Measurements from ENCODE around the gene C1QB. TPM values are rescaled to one million over a fixed set of nuclear protein-coding genes. Genes with fewer than 3 reads are reported as not detected.
A peak's percentile ranks its signal among the peaks of the same experiment; 100 is the strongest.

Gene C1QB
- total and polyA plus RNA-seq, 2 experiments from 2014 or later: not detected

- Histone ChIP-seq H3K9me3 (ENCODE audit: low read depth) (no peaks in the 10 kb centered on the region), H3K27ac (no peak overlapping the region), H3K4me1 (ENCODE audit: low read depth) (peaks cover 10% of the 10 kb centered on the region), H3K4me3 (no peak overlapping the region), H3K27me3 (no peaks in the 10 kb centered on the region), H3K36me3 (no peaks in the 10 kb centered on the region)
- no peak for TF ChIP-seq CTCF (IDR thresholded peaks at IDR 0.05; ENCODE audit: low read depth, low read length)
- no peak for DNase-seq (ENCODE audit: low read depth in 1 of 2, low spot score in 1 of 2)
These were observed 35.4 kb downstream of the C1QB start for GRCh38 chr1:22688466-22688865.

GRCh38 chr1:22689505-22689904 is 36.5 kb downstream of the C1QB start:
- Histone ChIP-seq H3K4me1 (ENCODE audit: low read depth) (peaks cover 10% of the 10 kb centered on the region), H3K36me3 (no peaks in the 10 kb centered on the region), H3K27me3 (no peaks in the 10 kb centered on the region), H3K27ac (no peak overlapping the region), H3K4me3 (no peak overlapping the region), H3K9me3 (ENCODE audit: low read depth) (no peaks in the 10 kb centered on the region)
- TF ChIP-seq CTCF (IDR thresholded peaks at IDR 0.05; ENCODE audit: low read depth, low read length): no peak
- peak in 1 of 2 donors; percentile 46 for DNase-seq (ENCODE audit: low read depth in 1 of 2, low spot score in 1 of 2)

- Histone ChIP-seq H3K4me3 (no peak overlapping the region), H3K9me3 (ENCODE audit: low read depth) (no peaks in the 10 kb centered on the region), H3K36me3 (no peaks in the 10 kb centered on the region), H3K27ac (no peak overlapping the region), H3K27me3 (no peaks in the 10 kb centered on the region), H3K4me1 (ENCODE audit: low read depth) (peaks cover under 1% of the 10 kb centered on the region)
- TF ChIP-seq CTCF (IDR thresholded peaks at IDR 0.05; ENCODE audit: low read depth, low read length): no peak
- DNase-seq (ENCODE audit: low read depth in 1 of 2, low spot score in 1 of 2): no peak
These were observed 38.2 kb downstream of the C1QB start for GRCh38 chr1:22691031-22691753.

- DNase-seq (ENCODE audit: low read depth in 1 of 2, low spot score in 1 of 2): no peak
- no peaks in the 10 kb centered on the region for H3K9me3 ChIP-seq (ENCODE audit: low read depth)
- TF ChIP-seq CTCF (IDR thresholded peaks at IDR 0.05; ENCODE audit: low read depth, low read length): no peak
- no peak overlapping the region for H3K4me3 ChIP-seq
- no peaks in the 10 kb centered on the region for H3K4me1 ChIP-seq (ENCODE audit: low read depth)
- H3K36me3 ChIP-seq: no peaks in the 10 kb centered on the region
- no peak overlapping the region for H3K27ac ChIP-seq
- no peaks in the 10 kb centered on the region for H3K27me3 ChIP-seq
These were observed 41.1 kb downstream of the C1QB start for GRCh38 chr1:22694172-22694571.

- Histone ChIP-seq H3K4me1 (ENCODE audit: low read depth) (no peaks in the 10 kb centered on the region), H3K4me3 (no peak overlapping the region), H3K27me3 (no peaks in the 10 kb centered on the region), H3K36me3 (no peaks in the 10 kb centered on the region), H3K9me3 (ENCODE audit: low read depth) (no peaks in the 10 kb centered on the region), H3K27ac (no peak overlapping the region)
- no peak for TF ChIP-seq CTCF (IDR thresholded peaks at IDR 0.05; ENCODE audit: low read depth, low read length)
- no peak for DNase-seq (ENCODE audit: low read depth in 1 of 2, low spot score in 1 of 2)
These were observed 43.6 kb downstream of the C1QB start for GRCh38 chr1:22696610-22697009.

Measured in cardiac muscle cell (in vitro differentiated cells and primary cell).